Measurements from ENCODE around the gene TXNDC12. TPM values are rescaled to one million over a fixed set of nuclear protein-coding genes. Genes with fewer than 3 reads are reported as not detected.
A peak's percentile ranks its signal among the peaks of the same experiment; 100 is the strongest.

TXNDC12 gene
- total RNA-seq, 1 donor from 2014 or later, result 35.8 TPM

DNA sequence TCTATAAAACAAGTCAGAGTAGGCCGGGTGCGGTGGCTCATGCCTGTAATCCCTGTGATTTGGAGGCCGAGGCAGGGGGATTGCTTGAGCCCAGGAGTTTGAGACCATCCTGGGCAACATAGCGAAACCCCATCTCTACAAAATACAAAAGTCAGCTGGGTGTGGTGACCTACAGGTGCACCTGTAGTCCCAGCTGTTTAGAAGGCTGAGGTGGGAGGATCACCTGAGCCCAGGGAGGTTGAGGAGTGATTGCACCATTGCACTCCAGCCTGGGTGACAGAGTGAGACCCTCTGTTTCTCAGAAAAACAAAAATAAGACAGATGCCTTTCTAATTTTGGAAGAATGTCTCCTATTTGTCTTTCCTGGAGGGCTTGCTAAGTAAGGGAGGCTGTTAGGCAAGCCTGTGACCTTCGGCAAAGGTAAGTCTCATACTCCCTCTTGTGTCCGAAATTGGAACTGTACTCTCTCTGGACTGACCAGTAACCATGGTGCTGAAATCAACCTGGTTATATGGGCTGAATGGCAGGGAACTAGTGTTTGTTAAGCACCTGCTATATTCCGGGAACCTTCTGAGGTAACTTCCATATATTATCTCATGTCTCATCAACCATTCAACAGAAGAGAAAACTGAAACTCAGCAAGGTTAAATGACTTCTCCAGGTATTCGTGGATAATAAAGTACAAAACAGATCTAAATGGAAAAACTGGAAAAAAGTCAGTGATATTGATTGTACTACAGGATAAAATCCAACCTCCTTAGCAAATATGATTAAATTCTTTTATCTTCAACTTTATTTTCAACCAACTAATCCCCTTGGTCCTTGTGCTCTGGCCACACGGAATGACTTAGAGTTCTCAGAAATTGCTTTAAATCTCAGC is 52.7 kb downstream of the TXNDC12 start:
- peak; percentile 93 for DNase-seq (ENCODE audit: extremely low read depth, low read depth, low spot score)

DNA sequence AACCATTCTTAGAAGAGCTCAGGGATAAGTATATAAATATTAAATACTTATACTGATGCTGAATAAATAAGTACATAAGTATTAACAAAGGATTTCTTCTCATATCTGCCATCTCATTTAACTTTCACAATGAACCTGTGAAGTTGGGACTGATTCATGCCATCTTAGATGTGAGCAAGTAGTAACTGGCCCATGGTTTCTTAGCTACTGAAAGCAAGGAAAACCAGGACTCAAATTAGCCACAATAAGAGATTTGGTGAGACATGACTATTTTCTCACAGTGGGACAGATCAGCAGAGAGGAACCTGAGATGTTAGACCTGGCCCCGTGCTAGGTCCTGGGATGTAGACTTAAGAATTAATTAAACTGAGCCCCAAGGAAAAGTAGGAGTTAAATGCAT is 56.3 kb downstream of the TXNDC12 start:
- no peak for DNase-seq (ENCODE audit: extremely low read depth, low read depth, low spot score)

DNA sequence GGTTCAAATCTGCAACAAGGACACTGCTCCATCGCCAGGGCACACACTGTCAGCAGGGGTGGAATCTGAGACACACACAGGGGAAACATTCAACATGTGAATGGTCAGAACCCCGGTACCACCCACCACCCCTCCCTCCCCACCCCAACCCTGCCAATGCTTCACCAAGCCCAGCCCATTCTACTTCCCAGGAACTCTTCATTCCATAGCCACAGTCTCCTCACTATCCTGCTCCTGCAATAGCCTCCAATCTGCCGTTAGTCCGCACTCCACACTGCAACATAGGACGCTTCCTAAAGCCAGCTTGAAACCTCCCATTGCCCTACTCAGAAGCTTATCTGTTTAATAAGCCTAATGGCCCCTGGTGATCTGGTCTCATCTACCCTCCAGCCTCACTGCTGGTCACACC is 57.0 kb downstream of the TXNDC12 start:
- DNase-seq (ENCODE audit: extremely low read depth, low read depth, low spot score), result no peak

DNA sequence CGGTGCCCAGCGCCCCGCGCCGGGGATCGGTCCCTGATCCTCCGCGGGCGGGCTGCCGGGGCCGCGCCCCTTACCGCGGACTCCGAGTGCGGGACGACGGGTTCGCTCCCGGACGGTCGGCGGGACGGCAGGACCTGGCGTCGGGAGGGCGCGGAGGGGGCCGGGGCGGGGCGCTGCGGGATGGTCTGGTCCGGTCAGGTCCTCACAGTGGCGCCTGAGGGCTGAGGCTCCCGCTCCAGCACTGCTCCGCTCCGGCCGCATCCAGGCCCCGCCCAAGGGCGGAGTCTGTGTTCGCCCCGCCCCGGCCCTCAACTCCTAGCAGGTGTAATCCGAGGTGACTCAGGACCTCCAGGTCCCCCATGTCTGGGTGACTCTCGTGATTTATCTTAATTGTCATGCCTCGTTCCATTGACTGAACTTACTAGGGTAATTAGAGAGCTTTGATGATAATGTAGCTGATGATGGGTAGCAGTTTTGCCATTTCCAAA is 64.5 kb downstream of the TXNDC12 start, which contains the start of gene RAB3B:
Gene RAB3B (minus strand): TSS at position 223 of the 488 bp plus-strand sequence. CDS start 13,583 bp downstream, outside the sequence.
- DNase-seq (ENCODE audit: extremely low read depth, low read depth, low spot score), result no peak

DNA sequence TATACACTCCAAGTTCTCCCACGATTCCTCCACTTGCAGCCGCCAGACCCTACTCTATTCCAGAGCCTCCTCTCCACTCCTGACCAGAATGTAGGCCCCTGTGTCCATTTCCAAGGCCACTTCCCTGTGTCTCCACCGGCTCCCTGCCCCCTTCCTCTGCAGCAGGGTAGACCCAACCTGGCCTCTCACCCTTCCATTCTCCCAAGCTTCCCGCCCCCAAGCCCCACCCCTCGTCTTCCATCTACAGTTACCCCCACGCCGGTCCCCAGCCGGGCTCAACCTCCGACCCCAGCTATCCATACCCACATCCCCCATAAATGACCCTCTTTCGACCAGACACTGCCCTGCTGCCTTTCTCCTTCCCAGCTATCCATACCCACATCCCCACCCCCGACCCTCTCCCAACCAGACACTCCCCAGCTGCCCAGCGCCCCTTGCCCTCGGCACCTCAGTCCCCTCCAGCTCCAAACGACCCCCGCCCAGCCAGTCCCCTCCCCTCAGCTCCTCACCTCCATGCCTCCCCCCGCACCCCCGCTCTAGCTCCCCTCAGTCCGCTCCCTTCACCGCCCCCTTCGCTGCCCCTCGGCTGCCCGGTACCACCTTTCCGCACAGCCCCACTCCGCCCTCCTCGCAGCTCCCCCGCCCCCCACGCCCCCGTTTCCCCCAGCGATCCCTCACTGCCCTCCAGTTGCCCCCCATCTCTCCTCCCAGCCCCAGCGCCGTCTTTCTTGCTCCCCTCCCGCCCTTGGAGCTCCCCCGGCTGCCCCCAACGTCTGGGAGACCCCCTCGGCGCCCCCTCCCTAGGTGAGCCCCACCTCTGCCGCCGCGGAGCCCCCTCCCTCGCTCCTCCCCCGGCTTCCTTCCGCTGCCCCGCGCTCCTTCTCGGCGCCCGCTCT is 65.2 kb downstream of the TXNDC12 start:
- no peak for DNase-seq (ENCODE audit: extremely low read depth, low read depth, low spot score)

DNA sequence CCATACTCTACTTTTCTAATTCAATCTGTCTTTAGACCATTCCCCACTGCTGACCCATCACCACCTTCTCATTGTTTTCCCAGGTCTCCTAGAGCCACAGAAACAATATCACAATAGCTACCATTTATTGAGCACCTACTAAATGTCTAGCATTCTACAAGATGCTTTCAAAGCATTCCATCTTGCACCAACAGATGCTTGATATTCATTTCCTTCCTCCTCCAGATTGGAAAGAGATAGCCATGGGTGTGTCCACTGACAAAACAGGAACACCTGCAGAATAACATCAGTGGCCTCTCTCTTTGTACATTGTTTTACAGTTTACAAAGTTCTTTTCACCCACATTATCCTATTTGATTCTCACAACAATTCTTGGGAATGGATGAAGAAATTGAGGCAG is 66.7 kb downstream of the TXNDC12 start:
- DNase-seq (ENCODE audit: extremely low read depth, low read depth, low spot score), result no peak

DNA sequence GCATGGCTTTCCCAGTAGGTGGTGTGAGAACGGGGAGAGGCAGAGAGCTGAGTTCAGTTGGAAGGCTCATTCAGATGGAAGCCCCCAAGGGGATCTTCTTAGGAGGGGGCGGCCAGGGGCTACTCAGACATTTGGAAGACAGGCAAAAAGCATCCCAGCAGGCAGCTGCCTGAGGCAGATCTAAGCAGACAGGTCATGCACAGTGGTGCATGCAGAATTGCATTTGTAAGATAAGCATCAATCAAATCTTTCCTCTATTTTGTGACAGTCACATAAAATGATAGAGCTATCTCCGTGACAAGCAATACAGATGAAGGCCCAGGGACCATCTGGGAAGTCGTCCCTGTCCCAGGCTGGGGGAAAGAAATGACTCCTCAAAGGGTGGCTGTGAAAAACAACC is 68.3 kb downstream of the TXNDC12 start:
- DNase-seq (ENCODE audit: extremely low read depth, low read depth, low spot score), result no peak

DNA sequence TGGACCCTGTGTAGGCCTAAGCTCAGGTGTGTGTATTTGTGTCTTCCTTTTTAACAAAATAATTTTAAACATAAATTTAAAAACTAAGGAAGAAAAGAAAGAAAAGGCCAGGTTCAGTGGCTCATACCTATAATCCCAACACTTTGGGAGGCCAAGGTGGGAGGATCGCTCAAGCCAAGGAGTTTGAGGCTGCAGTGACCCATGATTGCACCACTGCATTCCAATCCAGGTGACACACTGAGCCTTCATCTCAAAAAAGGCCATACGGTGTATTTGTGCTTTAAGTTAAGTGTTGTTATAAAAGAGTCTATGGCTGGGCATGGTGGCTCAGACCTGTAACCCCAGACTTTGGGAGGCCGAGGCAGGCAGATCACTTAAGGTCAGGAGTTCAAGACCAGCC is 72.8 kb downstream of the TXNDC12 start:
- no peak for DNase-seq (ENCODE audit: extremely low read depth, low read depth, low spot score)

DNA sequence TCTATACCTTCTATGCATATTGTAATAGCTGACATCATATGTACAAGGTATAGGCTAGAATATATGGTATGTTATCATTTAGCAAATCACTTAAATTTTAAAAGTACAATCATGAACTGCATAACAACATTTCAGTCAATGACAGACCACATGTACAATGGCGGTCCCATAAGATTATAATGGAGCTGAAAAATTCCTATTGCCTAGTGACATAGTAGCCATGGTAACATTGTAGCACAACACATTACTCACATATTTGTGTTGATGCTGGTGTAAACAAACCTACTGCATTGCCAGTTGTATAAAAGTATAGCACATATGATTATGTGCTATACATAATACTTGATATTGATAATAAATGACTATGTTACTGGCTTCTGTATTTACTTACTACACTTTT is 73.4 kb downstream of the TXNDC12 start:
- no peak for DNase-seq (ENCODE audit: extremely low read depth, low read depth, low spot score)

DNA sequence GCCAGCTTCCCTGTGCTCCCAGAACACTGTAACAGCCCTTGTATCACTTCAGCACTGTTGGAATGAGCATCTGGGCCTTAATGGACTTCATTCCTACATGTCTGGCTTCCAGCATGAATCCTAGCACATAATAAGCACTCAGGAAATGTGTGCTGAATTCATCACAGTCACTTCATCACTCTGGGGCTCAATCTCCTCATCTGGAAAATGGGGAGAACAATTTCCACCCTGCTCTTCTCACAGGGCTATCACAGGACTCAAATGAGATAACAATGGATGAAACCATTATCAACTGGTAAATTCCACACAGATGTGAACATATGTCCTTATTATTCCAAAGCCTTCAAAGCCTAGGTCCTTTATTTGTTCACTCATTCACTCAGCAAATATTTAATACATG is 76.9 kb downstream of the TXNDC12 start:
- DNase-seq (ENCODE audit: extremely low read depth, low read depth, low spot score), result no peak

DNA sequence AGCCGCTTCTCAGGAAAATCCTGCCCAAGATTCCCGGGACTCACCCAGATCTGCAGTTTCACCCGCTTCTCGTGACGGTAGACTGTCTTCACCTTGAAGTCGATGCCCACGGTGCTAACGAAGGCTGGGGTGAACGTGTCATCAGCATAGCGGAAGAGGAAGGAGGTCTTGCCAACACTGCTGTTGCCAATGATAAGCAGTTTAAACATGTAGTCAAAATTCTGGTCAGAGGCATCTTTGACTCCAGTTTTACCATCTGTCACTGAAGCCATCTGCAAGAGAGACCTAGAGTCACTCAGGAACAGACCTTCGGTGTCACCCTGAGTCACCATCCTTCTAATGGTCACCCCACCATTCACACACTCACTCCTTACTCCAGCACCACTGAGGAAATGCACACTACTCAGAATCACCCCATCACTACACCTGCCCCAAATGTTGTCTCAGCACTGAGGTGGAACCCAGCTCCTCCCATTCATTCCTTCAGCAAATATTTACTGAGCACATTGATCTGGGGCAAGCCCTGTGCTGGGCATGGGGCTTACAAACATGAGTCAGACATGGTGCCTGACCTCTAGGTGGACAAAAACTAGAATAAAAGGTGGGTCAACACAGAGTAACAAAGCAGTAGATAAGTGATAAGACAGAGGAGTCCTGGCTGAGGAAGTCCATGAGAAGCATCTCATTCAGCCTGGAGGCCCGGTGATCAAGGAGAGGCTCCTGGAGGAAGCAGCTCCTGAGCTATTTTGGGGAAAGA is 78.0 kb downstream of the TXNDC12 start:
- DNase-seq (ENCODE audit: extremely low read depth, low read depth, low spot score), result no peak

DNA sequence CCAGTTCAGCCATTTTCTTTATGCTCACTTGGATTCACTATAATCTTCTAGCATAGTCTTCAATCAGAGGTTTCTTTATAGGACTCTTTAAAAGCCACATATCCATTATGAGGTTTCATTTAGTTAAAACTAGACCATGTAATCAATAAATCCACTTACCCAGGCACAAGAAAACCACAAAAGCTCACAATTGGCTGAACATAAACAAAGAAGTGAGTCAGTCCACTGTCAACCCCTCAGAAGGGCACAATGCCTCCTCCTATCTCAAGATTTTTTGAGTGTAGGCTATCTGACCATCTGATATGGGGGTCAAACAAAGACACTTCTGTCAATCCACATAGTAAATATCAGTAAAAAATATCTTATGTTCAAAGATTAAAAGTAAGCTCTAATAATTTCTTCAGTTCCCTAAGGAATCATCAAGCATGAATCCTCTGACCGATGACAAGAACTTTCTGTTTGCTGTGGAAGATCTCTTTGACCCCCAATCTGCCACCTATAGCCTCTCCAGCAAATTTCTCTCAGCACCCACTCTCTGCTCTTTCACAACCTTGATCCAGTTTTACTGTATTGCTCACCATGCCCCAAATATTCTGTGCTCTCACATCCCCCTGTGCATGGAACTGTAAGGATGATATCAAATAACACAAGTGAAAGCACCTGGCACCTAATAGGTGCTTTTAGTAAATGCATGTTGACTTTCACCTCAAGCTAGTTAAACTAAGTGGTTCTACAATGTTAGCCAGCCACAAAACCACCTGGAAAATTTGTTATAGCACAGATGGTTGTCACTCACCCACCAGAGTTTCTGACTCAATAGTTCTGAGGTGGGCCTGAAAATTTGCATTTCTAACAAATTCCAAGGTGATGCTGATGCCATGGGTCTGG is 81.2 kb downstream of the TXNDC12 start:
- DNase-seq (ENCODE audit: extremely low read depth, low read depth, low spot score), result no peak

Other genes starting within 250 kb of the TXNDC12 start
- gene NRDC, start 176.5 kb downstream of the TXNDC12 start, total RNA-seq, result 56.6 and 68.0 TPM in 2 replicates
- gene RAB3B, start 64.5 kb downstream of the TXNDC12 start, total RNA-seq, result 10.2 and 11.4 TPM in 2 replicates
- 10.6 and 11.3 TPM in 2 replicates for gene KTI12, start 21.4 kb downstream of the TXNDC12 start, total RNA-seq
- 31.0 and 41.9 TPM in 2 replicates for gene BTF3L4, start 1.1 kb upstream of the TXNDC12 start, total RNA-seq
- 17.5 and 18.1 TPM in 2 replicates for gene ZFYVE9, start 86.9 kb upstream of the TXNDC12 start, total RNA-seq